ENCODE results near the gene ABCB6. TPM values are rescaled to one million over a fixed set of nuclear protein-coding genes. Genes with fewer than 3 reads are reported as not detected.

The ABCB6 gene
- total RNA-seq, 1 donor from 2014 or later, result 25.6 TPM

DNA sequence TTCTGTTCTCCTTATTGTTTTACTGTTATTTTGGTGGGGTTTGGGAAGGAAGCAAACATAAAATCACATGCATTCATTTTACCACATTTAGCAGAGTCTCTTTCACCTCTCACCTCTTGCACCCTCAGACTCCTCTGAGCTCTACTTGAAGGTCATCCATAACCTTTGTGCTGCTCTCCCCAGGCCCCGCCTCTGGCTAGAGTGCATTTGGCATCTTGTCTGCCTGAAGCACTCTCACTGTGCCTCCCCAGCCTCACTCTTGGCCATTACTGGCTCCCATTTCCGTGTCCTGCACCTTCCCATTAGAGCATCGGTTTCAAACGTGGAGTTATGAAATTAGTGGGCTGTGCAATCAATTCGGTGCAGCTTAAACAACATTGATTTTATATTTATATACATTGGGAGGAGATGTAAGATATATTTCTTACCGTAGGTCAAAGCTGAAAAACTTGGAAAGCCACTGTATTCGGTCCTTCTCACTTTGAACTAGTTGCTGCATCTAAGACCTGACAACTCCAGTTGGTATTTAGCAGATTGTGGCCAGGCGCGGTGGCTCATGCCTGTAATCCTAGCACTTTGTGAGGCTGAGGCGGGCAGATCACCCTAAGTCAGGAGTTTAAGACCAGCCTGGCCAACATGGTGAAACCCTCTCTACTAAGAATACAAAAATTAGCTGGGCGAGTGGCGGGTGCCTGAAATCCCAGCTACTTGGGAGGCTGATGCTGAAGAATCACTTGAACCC, 19.1 kb downstream of the ABCB6 start:
- no peaks in the 10 kb centered on the region for H3K36me3 ChIP-seq (ENCODE audit: control insufficient read depth in 3 of 3, insufficient read depth in 3 of 3, low read length in 3 of 3)
- no peak overlapping the region for H3K4me3 ChIP-seq (ENCODE audit: low read length in 3 of 3)
- H3K4me1 ChIP-seq (ENCODE audit: control insufficient read depth in 3 of 3, insufficient read depth in 3 of 3, low read length in 3 of 3), result no peaks in the 10 kb centered on the region
- no peak overlapping the region for H3K27ac ChIP-seq (ENCODE audit: low read depth, low read length)
- no peak overlapping the region for H3K9ac ChIP-seq (ENCODE audit: low read depth in 1 of 3, low read length in 3 of 3)
- peaks cover 4 to 13% (median 10%) of the 10 kb centered on the region in 3 donors for H3K27me3 ChIP-seq (ENCODE audit: control insufficient read depth in 3 of 3, insufficient read depth in 3 of 3, low read length in 3 of 3)
- H3K9me3 ChIP-seq (ENCODE audit: control insufficient read depth in 3 of 3, low read length in 3 of 3), result no peaks in the 10 kb centered on the region

DNA sequence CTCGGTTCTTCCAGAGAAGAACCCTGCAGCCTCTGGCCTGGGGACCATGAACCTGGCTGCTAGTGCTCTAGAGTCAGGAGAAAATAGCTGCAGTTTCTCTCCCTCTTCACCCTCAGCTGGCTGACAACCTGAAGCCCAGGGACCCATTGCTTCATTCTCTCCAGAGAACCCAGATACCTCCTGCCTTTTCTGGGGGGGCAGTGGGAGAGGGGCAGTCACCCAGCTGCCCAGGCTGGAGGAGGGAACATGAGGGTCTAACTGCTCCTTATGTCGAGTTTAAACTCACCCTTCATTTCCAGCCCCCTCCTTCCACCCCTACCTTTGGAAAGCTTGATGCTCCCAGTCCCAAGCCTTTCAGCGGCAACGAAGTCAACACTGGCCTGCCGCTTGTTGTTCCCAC, 19.8 kb downstream of the ABCB6 start:
- Histone ChIP-seq H3K27me3 (ENCODE audit: control insufficient read depth in 3 of 3, insufficient read depth in 3 of 3, low read length in 3 of 3) (peaks cover 4 to 13% (median 10%) of the 10 kb centered on the region in 3 donors), H3K36me3 (ENCODE audit: control insufficient read depth in 3 of 3, insufficient read depth in 3 of 3, low read length in 3 of 3) (no peaks in the 10 kb centered on the region), H3K4me3 (ENCODE audit: low read length in 3 of 3) (no peak overlapping the region), H3K9ac (ENCODE audit: low read depth in 1 of 3, low read length in 3 of 3) (no peak overlapping the region), H3K4me1 (ENCODE audit: control insufficient read depth in 3 of 3, insufficient read depth in 3 of 3, low read length in 3 of 3) (no peaks in the 10 kb centered on the region), H3K27ac (ENCODE audit: low read depth, low read length) (no peak overlapping the region), H3K9me3 (ENCODE audit: control insufficient read depth in 3 of 3, low read length in 3 of 3) (no peaks in the 10 kb centered on the region)

DNA sequence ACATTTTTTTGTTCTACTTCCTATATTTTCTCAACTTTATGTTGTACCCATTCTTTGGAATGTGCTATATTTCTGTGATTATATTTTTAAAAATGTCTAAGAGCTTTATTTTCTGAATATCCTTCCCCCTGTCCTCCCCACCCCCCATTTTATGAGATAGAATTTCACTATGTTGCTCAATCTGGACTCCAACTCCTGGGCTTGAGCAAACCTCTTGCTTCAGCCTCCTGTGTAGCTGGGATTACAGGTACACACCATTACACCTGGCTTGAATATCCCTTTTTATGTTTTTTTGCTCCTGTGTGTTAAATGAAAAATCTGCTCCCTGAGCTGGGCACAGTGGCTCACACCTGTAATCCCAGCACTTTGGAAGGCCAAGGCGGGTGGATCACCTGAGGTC, 21.4 kb downstream of the ABCB6 start:
- peaks cover 4 to 13% (median 10%) of the 10 kb centered on the region in 3 donors for H3K27me3 ChIP-seq (ENCODE audit: control insufficient read depth in 3 of 3, insufficient read depth in 3 of 3, low read length in 3 of 3)
- H3K4me1 ChIP-seq (ENCODE audit: control insufficient read depth in 3 of 3, insufficient read depth in 3 of 3, low read length in 3 of 3), result no peaks in the 10 kb centered on the region
- H3K27ac ChIP-seq (ENCODE audit: low read depth, low read length), result no peak overlapping the region
- no peak overlapping the region for H3K9ac ChIP-seq (ENCODE audit: low read depth in 1 of 3, low read length in 3 of 3)
- no peak overlapping the region for H3K4me3 ChIP-seq (ENCODE audit: low read length in 3 of 3)
- no peaks in the 10 kb centered on the region for H3K36me3 ChIP-seq (ENCODE audit: control insufficient read depth in 3 of 3, insufficient read depth in 3 of 3, low read length in 3 of 3)
- no peaks in the 10 kb centered on the region for H3K9me3 ChIP-seq (ENCODE audit: control insufficient read depth in 3 of 3, low read length in 3 of 3)

DNA sequence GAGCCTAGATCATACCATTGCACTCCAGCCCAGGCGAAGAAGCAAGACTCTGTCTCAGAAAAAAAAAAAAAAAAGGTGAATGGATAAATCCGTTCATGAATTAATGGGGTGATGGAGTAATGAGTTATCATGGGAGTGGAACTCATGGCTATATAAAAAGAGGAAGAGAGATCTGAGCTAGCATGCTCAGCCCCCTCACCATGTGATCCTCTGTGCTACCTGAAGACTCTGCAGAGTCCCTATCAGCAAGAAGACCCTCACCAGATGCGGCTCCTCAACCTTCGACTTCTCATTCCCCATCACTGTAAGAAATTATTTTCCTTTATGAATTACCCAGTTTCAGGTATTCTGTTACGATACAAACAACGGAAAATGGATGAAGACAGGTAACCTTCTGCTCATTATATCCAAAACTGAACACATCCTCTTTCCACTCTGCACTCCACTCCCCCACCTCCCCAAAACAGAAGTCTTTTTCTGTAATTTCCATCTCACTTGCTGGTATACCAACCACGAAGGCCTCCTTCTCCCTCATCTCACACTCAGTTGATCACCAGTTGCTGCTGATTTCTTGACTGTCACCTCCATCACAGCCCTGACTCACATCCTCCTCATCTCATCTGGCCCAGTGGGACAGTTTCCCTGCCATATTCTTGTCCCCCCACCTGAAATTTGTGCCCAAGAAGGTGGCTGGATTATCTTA, 31.9 kb downstream of the ABCB6 start:
- no peaks in the 10 kb centered on the region for H3K9me3 ChIP-seq (ENCODE audit: control insufficient read depth in 3 of 3, low read length in 3 of 3)
- no peak overlapping the region for H3K27ac ChIP-seq (ENCODE audit: low read depth, low read length)
- no peaks in the 10 kb centered on the region for H3K4me1 ChIP-seq (ENCODE audit: control insufficient read depth in 3 of 3, insufficient read depth in 3 of 3, low read length in 3 of 3)
- peaks cover 16 to 29% (median 25%) of the 10 kb centered on the region in 3 donors for H3K36me3 ChIP-seq (ENCODE audit: control insufficient read depth in 3 of 3, insufficient read depth in 3 of 3, low read length in 3 of 3)
- no peak overlapping the region for H3K9ac ChIP-seq (ENCODE audit: low read depth in 1 of 3, low read length in 3 of 3)
- H3K27me3 ChIP-seq (ENCODE audit: control insufficient read depth in 3 of 3, insufficient read depth in 3 of 3, low read length in 3 of 3), result no peaks in the 10 kb centered on the region
- H3K4me3 ChIP-seq (ENCODE audit: low read length in 3 of 3), result no peak overlapping the region

DNA sequence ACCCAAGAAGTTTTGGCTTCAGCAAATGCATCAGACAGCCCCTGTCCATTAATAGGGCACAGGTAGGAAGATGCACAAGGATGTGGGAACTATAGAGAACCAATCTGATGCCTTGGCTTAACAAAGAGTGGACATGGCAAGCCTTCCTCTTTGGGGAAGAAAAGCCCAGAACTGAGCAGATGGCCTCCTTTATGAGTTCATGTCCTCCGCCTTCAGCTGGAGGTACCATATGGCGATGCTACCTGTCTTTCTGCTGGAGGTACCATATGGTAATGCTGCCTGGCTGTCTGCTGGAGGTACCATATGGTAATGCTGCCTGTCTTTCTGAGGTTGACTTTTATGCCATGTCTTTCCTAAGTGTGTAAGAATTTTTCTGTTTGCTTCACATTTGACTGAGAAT, 34.6 kb downstream of the ABCB6 start:
- H3K27ac ChIP-seq (ENCODE audit: low read depth, low read length), result no peak overlapping the region
- H3K36me3 ChIP-seq (ENCODE audit: control insufficient read depth in 3 of 3, insufficient read depth in 3 of 3, low read length in 3 of 3), result peaks cover 40 to 54% (median 52%) of the 10 kb centered on the region in 3 donors
- no peak overlapping the region for H3K4me3 ChIP-seq (ENCODE audit: low read length in 3 of 3)
- H3K9me3 ChIP-seq (ENCODE audit: control insufficient read depth in 3 of 3, low read length in 3 of 3), result no peaks in the 10 kb centered on the region
- no peak overlapping the region for H3K9ac ChIP-seq (ENCODE audit: low read depth in 1 of 3, low read length in 3 of 3)
- H3K4me1 ChIP-seq (ENCODE audit: control insufficient read depth in 3 of 3, insufficient read depth in 3 of 3, low read length in 3 of 3), result peaks cover 5 to 10% (median 8%) of the 10 kb centered on the region in 3 donors
- H3K27me3 ChIP-seq (ENCODE audit: control insufficient read depth in 3 of 3, insufficient read depth in 3 of 3, low read length in 3 of 3), result no peaks in the 10 kb centered on the region

DNA sequence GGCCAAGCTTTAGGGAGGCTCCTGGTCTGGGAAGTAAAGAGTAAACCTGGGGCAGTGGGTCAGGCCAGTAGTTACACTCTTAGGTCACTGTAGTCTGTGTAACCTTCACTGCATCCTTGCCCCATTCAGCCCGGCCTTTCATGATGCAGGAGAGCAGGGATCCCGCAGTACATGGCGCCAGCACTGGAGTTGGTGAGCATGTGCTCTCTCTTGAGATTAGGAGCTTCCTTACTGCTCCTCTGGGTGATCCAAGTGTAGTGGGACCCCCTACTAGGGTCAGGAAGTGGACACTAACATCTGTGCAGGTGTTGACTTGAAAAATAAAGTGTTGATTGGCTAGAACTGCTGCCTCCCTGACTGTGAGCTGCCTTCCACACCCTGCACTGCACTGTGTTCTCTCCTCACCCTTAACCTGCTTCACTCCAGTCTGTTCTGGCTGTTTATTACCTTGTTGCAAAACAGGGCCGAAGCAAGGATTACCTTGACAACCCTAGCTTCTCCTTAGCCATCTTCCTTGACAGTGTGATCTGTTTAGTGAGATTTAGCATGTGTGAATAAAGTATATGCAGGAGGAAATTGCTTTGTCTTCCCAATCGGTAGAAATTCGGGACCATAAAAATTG, 35.5 kb downstream of the ABCB6 start:
- H3K27ac ChIP-seq (ENCODE audit: low read depth, low read length), result no peak overlapping the region
- H3K4me3 ChIP-seq (ENCODE audit: low read length in 3 of 3), result no peak overlapping the region
- H3K36me3 ChIP-seq (ENCODE audit: control insufficient read depth in 3 of 3, insufficient read depth in 3 of 3, low read length in 3 of 3), result peaks cover 44 to 54% (median 52%) of the 10 kb centered on the region in 3 donors
- no peaks in the 10 kb centered on the region for H3K9me3 ChIP-seq (ENCODE audit: control insufficient read depth in 3 of 3, low read length in 3 of 3)
- H3K4me1 ChIP-seq (ENCODE audit: control insufficient read depth in 3 of 3, insufficient read depth in 3 of 3, low read length in 3 of 3), result peaks cover 11 to 17% (median 14%) of the 10 kb centered on the region in 3 donors
- H3K9ac ChIP-seq (ENCODE audit: low read depth in 1 of 3, low read length in 3 of 3), result no peak overlapping the region
- no peaks in the 10 kb centered on the region for H3K27me3 ChIP-seq (ENCODE audit: control insufficient read depth in 3 of 3, insufficient read depth in 3 of 3, low read length in 3 of 3)

DNA sequence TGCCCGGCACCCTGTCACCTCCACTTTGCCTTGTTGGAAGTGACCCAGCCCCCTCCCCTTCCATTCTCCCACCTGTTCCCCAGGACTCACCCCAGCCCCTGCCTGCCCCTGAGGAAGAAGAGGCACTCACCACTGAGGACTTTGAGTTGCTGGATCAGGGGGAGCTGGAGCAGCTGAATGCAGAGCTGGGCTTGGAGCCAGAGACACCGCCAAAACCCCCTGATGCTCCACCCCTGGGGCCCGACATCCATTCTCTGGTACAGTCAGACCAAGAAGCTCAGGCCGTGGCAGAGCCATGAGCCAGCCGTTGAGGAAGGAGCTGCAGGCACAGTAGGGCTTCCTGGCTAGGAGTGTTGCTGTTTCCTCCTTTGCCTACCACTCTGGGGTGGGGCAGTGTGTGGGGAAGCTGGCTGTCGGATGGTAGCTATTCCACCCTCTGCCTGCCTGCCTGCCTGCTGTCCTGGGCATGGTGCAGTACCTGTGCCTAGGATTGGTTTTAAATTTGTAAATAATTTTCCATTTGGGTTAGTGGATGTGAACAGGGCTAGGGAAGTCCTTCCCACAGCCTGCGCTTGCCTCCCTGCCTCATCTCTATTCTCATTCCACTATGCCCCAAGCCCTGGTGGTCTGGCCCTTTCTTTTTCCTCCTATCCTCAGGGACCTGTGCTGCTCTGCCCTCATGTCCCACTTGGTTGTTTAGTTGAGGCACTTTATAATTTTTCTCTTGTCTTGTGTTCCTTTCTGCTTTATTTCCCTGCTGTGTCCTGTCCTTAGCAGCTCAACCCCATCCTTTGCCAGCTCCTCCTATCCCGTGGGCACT, 36.2 kb downstream of the ABCB6 start:
- H3K36me3 ChIP-seq (ENCODE audit: control insufficient read depth in 3 of 3, insufficient read depth in 3 of 3, low read length in 3 of 3), result peaks cover 44 to 54% (median 52%) of the 10 kb centered on the region in 3 donors
- H3K27me3 ChIP-seq (ENCODE audit: control insufficient read depth in 3 of 3, insufficient read depth in 3 of 3, low read length in 3 of 3), result no peaks in the 10 kb centered on the region
- no peaks in the 10 kb centered on the region for H3K9me3 ChIP-seq (ENCODE audit: control insufficient read depth in 3 of 3, low read length in 3 of 3)
- H3K4me1 ChIP-seq (ENCODE audit: control insufficient read depth in 3 of 3, insufficient read depth in 3 of 3, low read length in 3 of 3), result peaks cover 13 to 17% (median 15%) of the 10 kb centered on the region in 3 donors
- H3K9ac ChIP-seq (ENCODE audit: low read depth in 1 of 3, low read length in 3 of 3), result no peak overlapping the region
- no peak overlapping the region for H3K27ac ChIP-seq (ENCODE audit: low read depth, low read length)
- H3K4me3 ChIP-seq (ENCODE audit: low read length in 3 of 3), result no peak overlapping the region

DNA sequence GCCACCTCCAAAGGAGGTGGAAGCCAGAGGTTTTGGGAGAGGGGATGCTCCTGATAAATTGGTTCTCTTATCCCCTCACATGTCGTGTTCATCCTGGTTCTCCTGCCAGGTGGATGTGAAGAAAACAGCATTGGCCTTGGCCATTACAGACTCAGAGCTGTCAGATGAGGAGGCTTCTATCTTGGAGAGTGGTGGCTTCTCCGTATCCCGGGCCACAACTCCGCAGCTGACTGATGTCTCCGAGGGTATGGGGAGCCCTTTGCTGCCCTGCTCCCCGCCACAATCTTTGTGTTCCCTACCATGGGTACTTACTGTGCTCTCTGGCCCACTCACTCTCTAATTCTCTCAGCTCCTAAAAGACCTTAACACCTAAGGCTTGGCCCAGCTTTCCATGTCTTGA, 37.2 kb downstream of the ABCB6 start:
- H3K4me1 ChIP-seq (ENCODE audit: control insufficient read depth in 3 of 3, insufficient read depth in 3 of 3, low read length in 3 of 3), result peaks cover 17 to 19% (median 18%) of the 10 kb centered on the region in 3 donors
- no peaks in the 10 kb centered on the region for H3K27me3 ChIP-seq (ENCODE audit: control insufficient read depth in 3 of 3, insufficient read depth in 3 of 3, low read length in 3 of 3)
- H3K4me3 ChIP-seq (ENCODE audit: low read length in 3 of 3), result no peak overlapping the region
- peaks cover 44 to 54% (median 52%) of the 10 kb centered on the region in 3 donors for H3K36me3 ChIP-seq (ENCODE audit: control insufficient read depth in 3 of 3, insufficient read depth in 3 of 3, low read length in 3 of 3)
- H3K27ac ChIP-seq (ENCODE audit: low read depth, low read length), result no peak overlapping the region
- no peaks in the 10 kb centered on the region for H3K9me3 ChIP-seq (ENCODE audit: control insufficient read depth in 3 of 3, low read length in 3 of 3)
- no peak overlapping the region for H3K9ac ChIP-seq (ENCODE audit: low read depth in 1 of 3, low read length in 3 of 3)

DNA sequence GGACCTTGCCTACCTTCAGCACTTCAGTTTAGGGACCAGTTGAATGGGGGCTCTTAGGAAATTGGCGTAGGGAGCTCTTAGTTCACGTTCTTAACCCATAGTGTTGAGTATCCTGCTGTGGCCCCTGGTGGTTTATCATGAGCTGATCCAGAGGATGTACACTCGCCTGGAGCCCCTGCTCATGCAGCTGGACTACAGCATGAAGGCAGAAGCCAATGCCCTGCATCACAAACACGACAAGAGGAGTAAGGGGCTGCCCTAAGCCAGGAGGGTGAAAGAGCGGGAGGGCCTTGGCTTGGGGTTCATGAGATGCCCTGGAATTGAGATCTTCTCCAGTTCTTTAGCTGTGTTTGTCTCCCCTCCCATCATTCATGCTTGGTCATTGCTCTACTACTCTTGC, 37.8 kb downstream of the ABCB6 start:
- H3K9me3 ChIP-seq (ENCODE audit: control insufficient read depth in 3 of 3, low read length in 3 of 3), result no peaks in the 10 kb centered on the region
- H3K27ac ChIP-seq (ENCODE audit: low read depth, low read length), result no peak overlapping the region
- no peak overlapping the region for H3K9ac ChIP-seq (ENCODE audit: low read depth in 1 of 3, low read length in 3 of 3)
- peaks cover 21 to 24% (median 22%) of the 10 kb centered on the region in 3 donors for H3K4me1 ChIP-seq (ENCODE audit: control insufficient read depth in 3 of 3, insufficient read depth in 3 of 3, low read length in 3 of 3)
- H3K27me3 ChIP-seq (ENCODE audit: control insufficient read depth in 3 of 3, insufficient read depth in 3 of 3, low read length in 3 of 3), result no peaks in the 10 kb centered on the region
- H3K4me3 ChIP-seq (ENCODE audit: low read length in 3 of 3), result no peak overlapping the region
- H3K36me3 ChIP-seq (ENCODE audit: control insufficient read depth in 3 of 3, insufficient read depth in 3 of 3, low read length in 3 of 3), result peaks cover 46 to 54% (median 52%) of the 10 kb centered on the region in 3 donors

Data from skeletal muscle tissue (tissue), 4 donors.